Measurements from ENCODE around the gene DCUN1D1.

Gene DCUN1D1

DNA sequence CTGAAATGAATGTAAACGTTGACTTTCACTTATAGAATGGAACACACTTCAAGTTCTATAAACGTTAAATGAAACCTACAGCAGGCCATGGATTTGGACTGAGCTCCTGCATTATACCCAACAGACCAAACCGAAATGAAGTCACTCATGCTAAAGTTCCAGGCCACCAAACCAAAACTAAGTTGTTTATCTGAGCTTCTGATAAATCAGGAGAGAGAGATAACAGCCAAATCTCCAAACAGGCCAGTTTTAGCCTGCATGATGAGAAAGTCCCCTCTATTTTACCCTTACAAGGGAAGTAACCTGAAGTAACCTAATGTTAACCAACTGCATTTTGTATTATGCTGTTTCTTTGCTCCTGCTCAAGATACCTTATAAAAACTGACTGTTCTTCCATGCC, 44.5 kb downstream of the DCUN1D1 start:
- DNase-seq = no peak

DNA sequence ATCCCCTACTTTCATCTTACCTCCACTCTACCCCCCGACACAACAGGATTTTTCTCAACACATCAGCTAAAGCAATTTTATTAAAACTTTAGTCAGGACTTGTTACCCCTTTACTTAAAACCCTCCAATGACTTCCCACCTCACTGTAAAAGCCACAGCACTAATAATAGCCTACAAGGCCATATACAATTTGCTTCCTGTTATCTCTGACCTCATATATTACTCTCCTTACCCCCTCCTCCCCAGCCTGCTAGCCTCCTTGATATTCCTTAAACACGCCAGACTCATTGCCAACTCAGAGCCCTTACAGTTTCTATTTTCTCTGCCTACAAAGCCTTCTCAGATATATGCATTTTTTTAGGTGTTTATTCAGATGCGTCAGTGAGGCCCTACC, 54.4 kb downstream of the DCUN1D1 start:
- DNase-seq = no peak

DNA sequence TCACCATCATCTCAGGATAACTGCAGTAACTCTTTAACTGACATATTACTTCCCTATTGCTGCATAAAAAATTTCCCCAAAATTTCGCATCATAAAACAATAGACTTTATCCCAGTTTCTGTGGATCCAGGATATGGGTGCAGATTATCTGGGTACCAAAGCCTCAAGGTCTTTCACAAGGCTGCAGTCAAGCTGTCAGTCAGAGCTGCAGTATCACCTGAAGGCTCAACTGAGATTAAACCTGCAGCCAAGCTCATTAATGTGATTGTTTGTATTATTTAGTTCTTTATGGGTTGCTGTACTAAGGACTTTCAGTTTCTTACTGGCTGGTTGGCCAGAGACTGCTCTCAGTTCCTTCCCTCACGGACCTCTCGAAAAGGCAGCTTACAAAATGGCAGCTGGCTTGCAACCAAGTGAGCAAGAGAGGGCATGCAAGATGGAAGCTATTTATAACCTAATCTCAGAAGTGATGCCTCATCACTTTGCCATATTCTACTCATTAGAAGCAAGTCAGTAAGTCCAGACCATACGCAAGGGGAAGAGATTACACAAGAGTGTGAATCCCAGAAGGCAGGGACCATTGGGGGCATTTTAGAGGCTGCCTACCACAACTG, 54.9 kb downstream of the DCUN1D1 start:
- DNase-seq = no peak

DNA sequence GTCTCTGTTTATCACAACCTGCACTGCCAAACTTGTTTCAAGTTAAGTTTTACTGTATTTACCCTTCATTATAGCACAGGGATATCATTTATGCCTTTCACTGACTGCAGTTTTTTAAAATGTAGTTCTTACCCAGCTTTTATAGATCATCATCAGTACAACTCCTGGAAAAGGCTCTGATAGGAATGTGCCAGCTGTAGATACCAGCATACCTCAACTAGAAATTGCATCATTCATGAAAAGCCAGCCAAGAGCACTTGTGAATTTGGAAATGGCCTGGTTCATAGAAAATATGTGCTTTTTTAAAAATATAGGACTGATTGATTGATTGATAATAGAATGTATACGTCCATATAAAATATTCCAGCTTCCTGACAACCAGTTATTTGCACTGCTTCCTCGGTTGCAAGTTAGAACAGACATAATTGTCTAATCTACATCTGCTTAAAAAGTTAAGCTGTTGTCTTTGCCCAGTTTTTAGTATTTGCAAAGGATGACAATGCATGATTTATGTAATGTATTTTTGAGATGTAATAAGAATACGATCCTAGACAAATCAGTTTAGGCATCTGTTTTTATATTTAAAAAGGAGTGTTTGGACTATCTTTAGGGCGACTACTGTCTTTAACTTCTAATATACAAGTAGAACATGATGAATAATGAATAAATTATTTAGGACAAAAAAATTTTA, 58.5 kb downstream of the DCUN1D1 start:
- no peak for DNase-seq

DNA sequence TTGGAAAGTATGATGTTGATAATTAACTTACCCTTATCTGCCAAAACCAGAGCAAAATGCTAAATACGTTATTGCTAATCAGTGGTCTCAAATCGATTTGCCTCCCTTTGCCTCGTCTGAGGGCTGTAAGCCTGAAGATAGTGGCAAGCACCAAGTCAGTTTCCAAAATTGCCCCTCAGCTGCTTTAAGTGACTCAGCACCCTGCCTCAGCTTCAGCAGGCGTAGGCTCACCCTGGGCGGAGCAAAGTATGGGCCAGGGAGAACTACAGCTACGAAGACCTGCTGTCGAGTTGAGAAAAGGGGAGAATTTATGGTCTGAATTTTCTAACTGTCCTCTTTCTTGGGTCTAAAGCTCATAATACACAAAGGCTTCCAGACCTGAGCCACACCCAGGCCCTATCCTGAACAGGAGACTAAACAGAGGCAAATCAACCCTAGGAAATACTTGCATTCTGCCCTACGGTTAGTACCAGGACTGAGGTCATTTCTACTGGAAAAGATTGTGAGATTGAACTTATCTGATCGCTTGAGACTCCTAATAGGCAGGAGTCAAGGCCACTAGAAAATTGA, 59.7 kb downstream of the DCUN1D1 start:
- no peak for DNase-seq

DNA sequence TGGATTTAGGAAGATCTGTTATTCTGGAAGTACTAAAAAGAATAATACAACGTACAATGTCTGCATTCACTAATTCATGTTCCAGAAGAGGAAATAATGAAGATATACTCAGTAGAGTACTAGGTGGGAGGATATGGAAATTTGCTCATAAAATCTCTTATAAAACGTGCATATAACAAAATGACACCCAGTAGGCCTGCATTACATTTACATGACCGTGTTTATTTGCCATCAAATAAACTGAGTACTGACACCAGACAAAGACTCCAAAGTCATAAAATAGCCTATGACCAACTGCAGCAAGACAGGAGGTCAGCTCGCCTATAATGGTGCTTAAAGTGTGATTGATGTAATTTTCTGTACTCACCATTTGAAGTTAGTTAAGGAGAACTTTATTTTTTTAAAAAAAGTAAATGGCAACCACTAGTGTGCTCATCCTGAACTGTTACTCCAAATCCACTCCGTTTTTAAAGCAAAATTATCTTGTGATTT, 60.4 kb downstream of the DCUN1D1 start:
- no peak for DNase-seq

DNA sequence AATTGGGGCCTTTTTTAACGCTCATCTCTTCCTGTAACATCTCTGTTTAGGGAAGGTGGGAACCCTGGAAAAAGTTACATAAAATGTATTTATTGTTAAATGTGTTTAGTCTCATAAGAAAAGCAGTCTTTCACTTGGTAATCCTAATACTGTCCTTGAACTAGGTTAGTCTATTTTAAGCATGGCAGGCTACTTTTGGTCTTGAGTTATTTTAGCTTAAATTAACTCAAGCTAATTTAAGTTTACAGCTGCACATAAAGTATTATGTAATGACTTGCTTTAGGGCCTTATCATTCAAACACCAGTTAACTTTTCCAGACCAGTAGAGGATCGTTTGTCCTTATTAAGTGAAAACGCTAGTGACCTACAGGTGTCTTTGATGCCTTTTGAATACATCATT, 63.2 kb downstream of the DCUN1D1 start:
- no peak for DNase-seq

DNA sequence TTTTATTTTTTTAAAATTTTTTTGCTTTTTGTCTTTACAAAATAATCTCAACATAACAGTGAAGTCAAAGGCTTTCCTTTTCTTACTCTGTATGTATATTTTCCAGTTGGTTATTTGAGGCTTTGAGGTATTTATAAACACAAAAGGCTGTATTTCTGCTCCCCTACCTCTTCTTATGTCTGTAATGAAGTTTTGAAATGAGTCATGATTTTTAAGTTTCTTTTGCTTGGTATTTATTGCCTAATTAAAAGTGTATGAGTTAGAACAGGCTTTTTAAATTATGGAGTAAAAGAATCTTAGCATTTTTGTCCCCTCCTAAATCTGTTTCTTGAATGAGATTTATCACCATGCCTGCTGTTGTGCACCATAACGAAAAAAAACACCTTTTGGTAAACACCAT, 66.0 kb downstream of the DCUN1D1 start:
- no peak for DNase-seq

DNA sequence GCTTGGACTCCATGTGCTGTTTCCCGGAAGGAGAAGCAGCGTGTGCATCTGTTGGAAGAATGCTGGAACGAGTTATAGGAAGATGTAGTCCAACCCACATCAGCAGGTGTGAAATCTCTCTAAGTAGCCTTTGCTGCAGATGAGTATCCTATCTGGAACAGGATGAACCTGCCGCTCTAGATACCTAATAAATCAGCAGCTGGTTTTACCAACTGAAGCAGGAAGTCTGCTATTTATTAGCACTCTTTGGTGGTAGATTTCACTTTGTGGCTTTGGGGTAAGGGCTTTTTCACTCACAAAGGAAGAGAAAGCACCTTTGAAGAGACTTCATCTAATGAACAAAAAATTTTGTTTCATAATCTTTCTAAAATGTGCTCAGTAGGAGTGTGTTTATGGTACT, 66.4 kb downstream of the DCUN1D1 start:
- peak; percentile 5 for DNase-seq

DNA sequence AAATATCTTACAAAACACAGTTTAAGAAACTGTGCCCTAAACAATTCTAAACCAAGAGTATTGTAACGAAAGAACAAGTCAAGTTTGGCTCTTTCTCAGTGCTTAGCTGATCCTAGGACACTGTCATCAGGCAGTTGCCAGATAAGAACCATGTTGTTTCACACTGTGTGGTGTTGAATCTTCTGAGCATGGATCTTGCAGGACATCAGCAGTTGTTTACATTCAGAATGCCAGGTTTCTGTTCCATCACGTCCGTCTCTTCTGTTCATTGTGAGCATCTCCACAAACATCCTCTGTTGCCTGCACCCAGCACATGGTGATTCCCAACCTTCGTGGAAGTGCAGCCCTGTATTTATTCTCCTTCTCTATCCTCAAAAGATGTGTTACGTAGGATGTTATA, 67.9 kb downstream of the DCUN1D1 start:
- DNase-seq = no peak

DNA sequence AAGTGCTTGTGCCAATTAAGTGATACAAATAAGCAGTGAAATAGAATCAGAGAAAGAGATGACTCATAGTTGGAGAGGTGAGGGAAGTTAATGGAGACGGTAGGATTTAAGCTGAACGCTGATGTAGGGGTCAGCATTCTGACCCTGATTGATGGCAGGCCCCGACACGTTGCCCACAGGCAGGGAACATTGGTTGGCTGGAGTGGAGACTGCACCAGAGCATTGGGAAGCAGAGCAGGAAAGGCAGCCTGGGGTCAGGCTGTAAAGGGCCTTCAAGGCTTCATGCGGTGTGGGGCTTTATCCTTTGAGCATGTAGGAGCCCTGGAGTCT, 68.6 kb downstream of the DCUN1D1 start:
- no peak for DNase-seq

DNA sequence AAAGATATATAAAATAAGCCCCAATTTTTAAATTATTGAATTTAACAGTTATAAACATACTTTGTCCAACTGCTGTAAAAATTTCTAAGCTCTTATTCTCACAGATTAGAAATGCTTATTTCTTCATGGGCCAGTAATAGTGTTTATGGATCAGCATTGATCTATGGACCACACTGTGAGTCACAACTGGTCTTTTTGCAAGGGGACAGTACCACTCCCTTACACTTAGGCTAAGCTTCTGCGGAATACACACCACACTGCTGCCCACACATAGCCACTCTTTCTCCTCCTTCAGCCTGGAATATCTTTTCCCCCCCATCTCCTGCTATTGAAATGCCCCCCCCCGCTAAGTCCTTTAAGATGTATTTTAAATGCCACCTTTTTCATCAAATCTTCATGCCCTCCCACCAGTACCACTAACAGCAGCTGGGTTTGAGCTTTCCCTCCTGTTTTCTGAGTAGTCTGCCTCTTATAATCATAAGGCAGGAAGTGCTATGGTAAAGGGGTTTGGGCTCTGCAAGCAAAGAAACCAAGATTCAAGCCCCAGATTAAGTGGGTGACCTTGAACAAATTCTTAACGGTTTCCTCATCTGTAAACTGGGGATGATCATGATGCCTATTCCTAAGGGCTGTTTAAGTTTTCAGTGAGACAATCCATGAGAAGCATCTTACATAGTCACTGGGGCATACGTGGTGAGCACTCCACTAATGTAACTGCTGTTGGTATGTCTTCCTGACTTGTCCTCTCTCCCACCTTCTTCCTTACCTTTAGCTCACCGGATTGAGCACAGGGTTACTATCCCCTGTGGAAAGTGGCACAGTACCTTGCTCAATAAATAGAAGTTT, 69.2 kb downstream of the DCUN1D1 start:
- DNase-seq = no peak

DNA sequence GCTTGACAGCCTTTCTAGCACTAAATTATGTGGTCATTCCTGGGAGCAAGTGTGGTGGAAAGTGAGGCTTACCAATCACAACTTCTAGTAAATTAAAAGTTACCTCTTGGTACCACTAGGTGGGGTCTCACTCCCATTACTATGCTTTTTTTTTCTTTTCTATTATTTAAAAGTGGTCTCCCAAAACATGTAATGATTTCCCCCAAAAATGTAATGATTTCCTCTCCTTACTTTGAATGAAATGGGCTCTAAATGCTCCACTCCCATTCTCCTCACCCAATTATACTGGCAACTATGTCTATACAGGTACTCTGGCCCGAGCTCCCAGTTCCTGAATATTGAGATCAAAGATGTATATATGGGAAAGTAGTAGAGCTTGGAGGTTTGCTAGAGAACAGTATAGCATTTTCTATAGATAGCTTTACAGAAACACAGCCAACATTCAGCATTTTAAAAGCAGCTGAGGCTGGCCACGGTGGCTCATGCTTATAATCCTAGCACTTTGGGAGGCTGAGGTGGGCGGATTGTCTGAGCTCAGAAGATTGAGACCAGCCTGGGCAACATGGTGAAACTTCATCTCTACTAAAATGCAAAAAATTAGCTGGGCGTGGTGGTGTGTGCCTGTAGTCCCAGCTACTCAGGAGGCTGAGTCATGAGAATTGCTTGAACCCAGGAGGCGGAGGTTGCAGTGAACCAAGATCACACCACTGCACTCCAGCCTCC, 70.9 kb downstream of the DCUN1D1 start:
- DNase-seq = no peak

DNA sequence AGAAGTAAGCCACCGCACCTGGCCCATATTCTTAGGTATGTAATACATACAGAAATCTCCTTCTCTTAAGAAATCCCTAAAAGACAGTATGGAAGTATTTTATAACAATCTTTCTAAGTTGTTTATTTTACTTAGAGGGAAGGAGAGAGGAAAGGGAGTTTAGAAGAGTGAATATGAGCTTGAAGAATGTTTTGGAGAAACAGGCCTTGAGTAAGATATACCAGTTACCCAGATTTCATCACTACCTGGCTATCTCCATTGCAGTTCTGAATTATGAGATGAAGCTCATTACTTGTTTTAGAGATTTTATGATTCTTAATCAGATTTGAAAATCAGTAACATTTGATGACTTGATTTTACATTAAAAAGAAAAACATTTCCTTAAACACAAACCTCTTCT, 71.9 kb downstream of the DCUN1D1 start:
- DNase-seq = no peak

DNA sequence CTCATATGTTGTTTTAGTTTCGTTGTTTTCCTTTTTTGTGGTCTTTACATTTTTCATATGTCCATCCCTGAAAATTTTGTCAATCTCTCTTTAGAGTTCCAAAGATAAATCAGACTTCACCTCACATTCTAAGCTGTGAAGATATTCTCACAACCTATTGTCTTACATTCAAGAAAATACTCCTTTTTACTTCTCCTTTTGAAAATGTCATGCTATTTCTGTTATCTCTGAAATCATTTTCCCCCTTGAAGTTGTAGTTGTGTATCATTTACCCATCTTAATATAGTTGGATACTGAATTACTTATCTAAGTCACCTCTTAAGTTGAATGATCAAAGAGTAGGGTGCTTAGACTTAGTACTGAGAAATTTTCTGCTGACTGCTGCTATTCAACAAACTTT, 74.3 kb downstream of the DCUN1D1 start:
- DNase-seq = no peak

DNA sequence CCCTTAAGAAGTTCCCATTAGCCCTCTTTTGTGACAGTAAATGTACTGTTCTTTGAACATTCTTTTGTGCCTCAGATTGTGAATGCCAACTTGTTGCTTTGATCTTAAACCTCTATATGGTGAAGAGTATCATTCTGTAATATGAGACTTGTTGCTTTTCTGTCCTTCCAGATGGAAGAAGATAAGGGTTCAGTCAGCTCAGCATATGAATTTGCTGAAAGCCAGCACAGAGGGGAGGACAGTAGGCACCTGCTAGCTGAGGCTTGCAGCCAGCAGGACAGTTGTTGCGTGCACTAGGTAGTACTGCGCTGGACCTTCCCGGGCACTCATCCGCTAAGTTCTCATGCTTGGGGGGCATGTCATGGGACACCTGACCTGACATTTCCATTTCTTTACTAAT, 74.7 kb downstream of the DCUN1D1 start:
- DNase-seq = no peak

DNA sequence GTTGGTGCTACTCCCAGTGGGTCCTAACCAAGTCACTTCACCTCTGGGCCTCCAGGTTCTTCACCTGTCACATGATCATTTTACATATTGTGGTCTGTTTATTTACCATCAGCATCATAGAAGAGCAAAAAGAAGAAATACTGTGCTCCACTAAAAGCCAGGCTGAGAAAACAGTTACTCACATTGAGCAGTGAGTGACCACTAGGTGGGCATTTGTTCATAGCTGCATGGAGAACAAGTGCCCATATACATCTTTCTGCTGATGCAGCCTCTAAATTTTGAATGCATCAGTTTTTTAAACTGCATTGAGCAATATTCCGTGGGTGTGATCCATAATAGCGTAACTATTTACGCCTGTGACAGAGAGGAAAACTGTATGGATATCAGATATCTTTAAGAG, 76.2 kb downstream of the DCUN1D1 start:
- no peak for DNase-seq

DNA sequence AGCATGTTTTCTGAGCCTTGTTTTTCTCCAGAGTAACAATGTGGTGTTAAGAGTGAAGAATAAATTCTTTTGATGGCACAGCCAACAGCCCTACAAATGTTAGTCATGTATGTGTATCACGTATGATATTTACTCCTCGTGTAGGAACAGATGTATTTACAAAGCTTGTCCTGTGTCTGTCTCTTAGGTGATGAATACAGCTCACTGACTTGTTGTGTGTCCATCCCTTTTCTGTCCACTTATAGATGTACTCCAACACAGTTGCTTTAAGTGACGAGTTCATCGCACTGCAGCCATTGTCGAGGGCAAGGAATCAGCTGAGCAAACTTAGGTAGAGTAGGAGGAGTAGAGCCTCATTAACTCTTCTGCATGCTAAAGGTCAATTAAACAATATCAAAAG, 78.1 kb downstream of the DCUN1D1 start:
- DNase-seq = no peak

DNA sequence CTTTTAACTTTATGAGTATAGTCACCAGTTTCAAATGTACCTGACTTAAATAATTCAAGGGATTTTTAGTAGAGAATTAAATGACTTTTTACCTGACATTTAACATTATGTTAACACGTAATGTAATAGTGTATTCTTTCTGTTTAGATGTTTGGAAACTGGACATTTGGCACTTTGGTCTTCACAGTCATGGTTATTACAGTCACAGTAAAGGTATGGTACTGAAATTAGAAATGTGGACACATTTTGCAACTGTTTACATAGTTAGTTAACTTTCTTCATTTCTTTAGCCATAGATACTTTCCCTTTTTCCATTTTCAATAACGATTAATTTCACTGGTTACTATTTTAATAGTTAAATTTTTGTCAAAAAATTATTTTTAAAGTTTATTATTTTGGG, 83.8 kb downstream of the DCUN1D1 start:
- no peak for DNase-seq

DNA sequence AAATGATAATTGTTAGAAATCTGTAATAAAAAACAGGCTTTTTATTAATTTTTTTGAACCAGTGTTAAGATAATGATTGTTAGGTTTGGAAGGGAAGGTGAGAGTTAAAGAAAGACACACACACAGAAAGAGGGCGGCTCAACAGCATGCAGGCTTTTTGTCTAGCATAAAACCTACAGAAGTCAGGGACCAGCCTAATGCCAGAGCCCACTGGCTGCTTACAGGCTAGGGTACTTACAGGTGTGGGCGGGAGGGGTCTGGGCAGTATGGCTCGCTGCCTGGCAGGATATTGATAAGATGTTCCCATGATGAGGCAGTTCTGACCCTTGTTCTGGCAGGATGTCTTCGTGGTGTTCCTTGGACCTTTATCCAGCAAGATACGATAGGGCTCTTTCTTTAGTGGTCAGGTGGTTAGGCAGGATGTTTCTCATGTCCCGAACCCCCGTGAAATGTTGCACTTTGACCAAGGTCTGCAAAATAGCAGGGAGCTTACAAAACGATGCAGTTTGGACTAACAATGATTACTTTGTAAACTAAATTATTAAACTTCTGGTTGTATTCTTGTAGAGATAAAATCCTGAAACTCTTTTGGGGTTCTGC, 84.7 kb downstream of the DCUN1D1 start:
- DNase-seq = no peak

DNA sequence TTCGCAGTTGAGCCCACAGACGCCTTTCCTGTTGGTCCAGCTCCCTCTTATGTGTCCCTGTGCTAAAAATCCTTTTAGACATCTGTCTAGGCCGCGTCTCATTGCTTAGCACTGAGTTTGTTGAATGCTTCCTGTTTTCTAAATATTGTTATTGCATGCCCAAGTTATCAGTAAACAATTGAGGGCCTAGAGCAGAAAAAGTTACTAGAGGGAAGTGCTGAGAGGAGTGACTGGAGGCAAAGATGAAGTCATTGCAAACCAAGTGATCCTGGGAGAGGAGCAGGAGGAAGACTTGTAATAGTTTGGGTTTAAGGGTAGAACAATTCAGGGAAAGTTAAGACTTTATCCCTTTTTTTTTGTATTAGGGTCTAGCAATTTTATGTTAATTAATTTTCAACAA, 88.1 kb downstream of the DCUN1D1 start:
- no peak for DNase-seq

DNA sequence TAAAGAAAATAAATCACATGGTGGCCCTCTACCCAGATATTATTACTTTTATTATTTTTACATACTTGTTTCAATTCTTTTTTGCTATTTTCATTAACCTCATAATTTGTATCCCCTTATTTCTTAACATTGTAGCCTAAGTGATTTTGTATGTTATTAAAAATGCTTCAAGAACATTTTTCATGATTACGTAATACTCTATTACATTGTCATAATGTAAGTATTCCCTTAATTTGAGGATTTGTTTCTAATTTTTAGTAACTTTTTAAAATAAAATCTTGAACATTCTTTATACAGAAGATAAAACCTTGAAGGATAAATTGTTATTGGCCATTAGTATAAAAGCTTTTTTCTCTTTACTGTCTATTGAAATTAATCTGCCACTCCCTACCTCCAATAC, 89.0 kb downstream of the DCUN1D1 start:
- DNase-seq = no peak

Data from CD4-positive, alpha-beta T cell treated with Interleukin-6 for 4 hours (primary cell).